CD4-positive, alpha-beta T cell treated with Interleukin-17A for 4 hours (primary cell): Measurements from ENCODE around the gene UBXN6.

ENCODE experiments used
- DNase-seq: peaks from one replicate; pipeline ENCODE4 v3.0.0-alpha.2; 2020; ENCODE audit warnings: mixed read lengths

Gene UBXN6

GRCh38 chr19:4455719-4456475, 1.7 kb downstream of the UBXN6 start:
- no peak for DNase-seq

GRCh38 chr19:4454747-4455718, 2.6 kb downstream of the UBXN6 start:
- DNase-seq, result no peak

GRCh38 chr19:4453232-4454179, 4.1 kb downstream of the UBXN6 start:
- no peak for DNase-seq

GRCh38 chr19:4452230-4452990, 5.2 kb downstream of the UBXN6 start:
- no peak for DNase-seq

GRCh38 chr19:4449639-4450028, 8.0 kb downstream of the UBXN6 start:
- no peak for DNase-seq

GRCh38 chr19:4449022-4449638, 8.5 kb downstream of the UBXN6 start:
- DNase-seq, result no peak

GRCh38 chr19:4448147-4448985, 9.2 kb downstream of the UBXN6 start:
- DNase-seq, result no peak

GRCh38 chr19:4447327-4448146, 10.1 kb downstream of the UBXN6 start:
- no peak for DNase-seq

- DNase-seq, result no peak
Measured at GRCh38 chr19:4446704-4447200, 10.8 kb downstream of the UBXN6 start.

GRCh38 chr19:4445963-4446703, 11.5 kb downstream of the UBXN6 start:
- no peak for DNase-seq

- DNase-seq, result no peak
Measured at GRCh38 chr19:4444765-4445741, 12.5 kb downstream of the UBXN6 start.

- no peak for DNase-seq
Measured at GRCh38 chr19:4443966-4444764, 13.4 kb downstream of the UBXN6 start.

GRCh38 chr19:4443188-4443587, 14.4 kb downstream of the UBXN6 start:
- no peak for DNase-seq

GRCh38 chr19:4442819-4443146, 14.8 kb downstream of the UBXN6 start:
- DNase-seq, result no peak

GRCh38 chr19:4441994-4442818, 15.4 kb downstream of the UBXN6 start:
- DNase-seq, result no peak

GRCh38 chr19:4439243-4439642, 18.4 kb downstream of the UBXN6 start:
- no peak for DNase-seq
